ENCODE data around the gene WFDC6. TPM values are rescaled to one million over a fixed set of nuclear protein-coding genes. Genes with fewer than 3 reads are reported as not detected.

Gene WFDC6
- total RNA-seq, 2 donors from 2014 or later, result not detected

DNA sequence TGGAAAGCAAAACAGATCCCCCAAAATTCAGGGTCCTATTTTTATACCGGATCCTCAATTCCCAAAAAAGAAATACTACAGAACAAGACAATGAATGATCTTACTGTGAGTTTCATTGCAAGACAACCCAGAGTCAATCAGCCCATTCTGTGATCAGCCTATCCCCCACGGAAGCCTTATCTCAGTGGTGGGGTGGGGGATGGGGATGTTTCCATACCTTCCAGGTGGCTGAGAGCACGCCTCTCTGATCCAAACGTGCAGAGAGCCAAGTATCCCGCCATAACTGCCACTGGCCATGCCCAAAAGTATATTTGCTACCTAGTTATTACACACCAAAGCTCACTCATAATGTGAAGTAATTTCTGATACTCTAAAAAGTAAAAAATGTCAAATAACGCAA, 54.6 kb downstream of the WFDC6 start:
- H3K36me3 Mint-ChIP-seq (ENCODE audit: low read depth), result peaks cover 10% of the 10 kb centered on the region
- H3K4me3 Mint-ChIP-seq, result no peak overlapping the region
- ATAC-seq (no peak), DNase-seq (no peak)
- peaks cover 6% of the 10 kb centered on the region for H3K4me1 Mint-ChIP-seq
- peaks cover 83% of the 10 kb centered on the region for H3K27me3 Mint-ChIP-seq
- H3K9me3 ChIP-seq (ENCODE audit: control insufficient read depth, low read length, poor library complexity, severe bottlenecking), result no peaks in the 10 kb centered on the region
- no peak overlapping the region for H3K27ac Mint-ChIP-seq

Other genes starting within 250 kb of the WFDC6 start
- gene RBPJL, start 232.6 kb downstream of the WFDC6 start, total RNA-seq, result not detected
- gene MATN4, start 231.2 kb downstream of the WFDC6 start, total RNA-seq, result not detected
- 1 to 10 TPM; 2.7 to 5.3 TPM for gene SDC4, start 191.1 kb downstream of the WFDC6 start, total RNA-seq
- gene SYS1, start 176.3 kb downstream of the WFDC6 start, total RNA-seq, result 10 to 100 TPM; 93.3 to 99.5 TPM
- not detected for gene TP53TG5, start 161.2 kb downstream of the WFDC6 start, total RNA-seq
- 10 to 100 TPM; 10.7 to 10.9 TPM for gene DBNDD2, start 131.2 kb downstream of the WFDC6 start, total RNA-seq
- 100 to 1,000 TPM; 115 to 136 TPM for gene PIGT, start 123.3 kb downstream of the WFDC6 start, total RNA-seq
- gene WFDC2, start 69.7 kb downstream of the WFDC6 start, total RNA-seq, result under 1 TPM in 1 of 2 donors, not detected in 1; 0.96 TPM
- gene SPINT3, start 23.9 kb downstream of the WFDC6 start, total RNA-seq, result not detected
- gene EPPIN, start 7.9 kb upstream of the WFDC6 start, total RNA-seq, result not detected
- not detected for gene WFDC8, start 39.8 kb upstream of the WFDC6 start, total RNA-seq
- not detected for gene WFDC10A, start 90.3 kb upstream of the WFDC6 start, total RNA-seq
- gene WFDC9, start 91.8 kb upstream of the WFDC6 start, total RNA-seq, result not detected
- gene WFDC11, start 130.8 kb upstream of the WFDC6 start, total RNA-seq, result not detected
- not detected for gene WFDC13, start 162.6 kb upstream of the WFDC6 start, total RNA-seq
- gene WFDC10B, start 165.5 kb upstream of the WFDC6 start, total RNA-seq, result not detected
- gene SPINT4, start 182.9 kb upstream of the WFDC6 start, total RNA-seq, result not detected

Measured in T-helper 17 cell (primary cell).